Right renal pelvis (tissue), 4 donors: ENCODE results near the gene SRPX. TPM values are rescaled to one million over a fixed set of nuclear protein-coding genes. Genes with fewer than 3 reads are reported as not detected.

Experiments used
- DNase-seq, 4 donors: peaks; one replicate each; pipeline ENCODE4 v3.0.0-alpha.2; 2013; ENCODE audit warnings: low read depth in 4 of 4, low spot score in 3 of 4, missing footprints in 1 of 4
- polyA plus RNA-seq, 4 donors: library from polyadenylated mRNA; unstranded; fragments of 120-200 nt; gene quantifications; one replicate each; pipeline ENCODE4 v1.2.1, GENCODE V29; 2013; ENCODE audit not compliant: insufficient read length in 4 of 4

Gene SRPX
- polyA plus RNA-seq, 4 donors: 19.3 to 19.8 (median 19.6) TPM

GRCh38 chrX:38099688-38100087 is 121.0 kb downstream of the SRPX start:
- no peak for DNase-seq

Other genes starting within 250 kb of the SRPX start
- gene SYTL5, start 214.3 kb downstream of the SRPX start, polyA plus RNA-seq: 1 to 10 TPM; 2.6 to 3.3 (median 3.2) TPM
- gene RPGR, start 106.6 kb upstream of the SRPX start, polyA plus RNA-seq: 10 to 100 TPM; 11.3 to 16.0 (median 14.1) TPM
- gene OTC, start 131.7 kb upstream of the SRPX start, polyA plus RNA-seq: under 1 TPM in 1 of 4 donors, not detected in 3; 0.09 TPM